NCI-H1417 (cell line): ENCODE data around the gene TAOK3.
"Not testable (repeated sequence)": the region's sequence is repeated elsewhere in the genome, so short reads cannot be mapped to it uniquely, and the experiment has no call there.

Source experiments
- DNase-seq, 3 experiments: peaks; one replicate each; lab custom pipeline; 2025; lab: John Stamatoyannopoulos, UW

The TAOK3 gene

GRCh38 chr12:118373616-118374015, 909 bp upstream of the TAOK3 start:
- DNase-seq, result no peak

GRCh38 chr12:118371321-118372282, 1.1 kb downstream of the TAOK3 start:
- peak in 2 of 3 experiments; percentile 29 to 35 for DNase-seq

GRCh38 chr12:118370601-118371000, 2.1 kb downstream of the TAOK3 start:
- DNase-seq, result no peak

- DNase-seq, result no peak
Observed at GRCh38 chr12:118368821-118369220, 3.9 kb downstream of the TAOK3 start.

- DNase-seq, result no peak
Observed at GRCh38 chr12:118361889-118362288, 10.8 kb downstream of the TAOK3 start.

GRCh38 chr12:118361092-118361404, 11.7 kb downstream of the TAOK3 start:
- DNase-seq, result no peak

- DNase-seq, result no peak
Observed at GRCh38 chr12:118359541-118359915, 13.2 kb downstream of the TAOK3 start.

GRCh38 chr12:118358612-118359540, 13.8 kb downstream of the TAOK3 start:
- no peak for DNase-seq

GRCh38 chr12:118358008-118358359, 14.7 kb downstream of the TAOK3 start:
- DNase-seq, result no peak

- DNase-seq, result peak in 1 of 3 experiments; percentile 31
Observed at GRCh38 chr12:118357257-118358007, 15.3 kb downstream of the TAOK3 start.

GRCh38 chr12:118356809-118357256, 15.9 kb downstream of the TAOK3 start:
- no peak for DNase-seq

GRCh38 chr12:118355843-118356242, 16.9 kb downstream of the TAOK3 start:
- DNase-seq, result no peak

- DNase-seq, result no peak
Observed at GRCh38 chr12:118354903-118355302, 17.8 kb downstream of the TAOK3 start.

GRCh38 chr12:118354503-118354902, 18.2 kb downstream of the TAOK3 start:
- DNase-seq, result not testable (repeated sequence)

- DNase-seq, result no peak
Observed at GRCh38 chr12:118353721-118354120, 19.0 kb downstream of the TAOK3 start.

GRCh38 chr12:118350908-118351559, 21.7 kb downstream of the TAOK3 start:
- no peak for DNase-seq

GRCh38 chr12:118347916-118348315, 24.8 kb downstream of the TAOK3 start:
- DNase-seq, result no peak

- DNase-seq, result no peak
Observed at GRCh38 chr12:118346895-118347294, 25.8 kb downstream of the TAOK3 start.

GRCh38 chr12:118345355-118345754, 27.4 kb downstream of the TAOK3 start:
- DNase-seq, result no peak

- peak in 1 of 3 experiments; percentile 10 for DNase-seq
Observed at GRCh38 chr12:118344829-118345228, 27.9 kb downstream of the TAOK3 start.

GRCh38 chr12:118342090-118342489, 30.6 kb downstream of the TAOK3 start:
- DNase-seq, result no peak
